IPS-NIHi7 (cell line): ENCODE data around the gene ANO4.

Source experiments
- DNase-seq: peaks from one replicate; pipeline ENCODE4 v3.0.0; 2012; ENCODE audit warnings: mixed read lengths; ENCODE audit errors: extremely low spot score

Gene ANO4

DNA sequence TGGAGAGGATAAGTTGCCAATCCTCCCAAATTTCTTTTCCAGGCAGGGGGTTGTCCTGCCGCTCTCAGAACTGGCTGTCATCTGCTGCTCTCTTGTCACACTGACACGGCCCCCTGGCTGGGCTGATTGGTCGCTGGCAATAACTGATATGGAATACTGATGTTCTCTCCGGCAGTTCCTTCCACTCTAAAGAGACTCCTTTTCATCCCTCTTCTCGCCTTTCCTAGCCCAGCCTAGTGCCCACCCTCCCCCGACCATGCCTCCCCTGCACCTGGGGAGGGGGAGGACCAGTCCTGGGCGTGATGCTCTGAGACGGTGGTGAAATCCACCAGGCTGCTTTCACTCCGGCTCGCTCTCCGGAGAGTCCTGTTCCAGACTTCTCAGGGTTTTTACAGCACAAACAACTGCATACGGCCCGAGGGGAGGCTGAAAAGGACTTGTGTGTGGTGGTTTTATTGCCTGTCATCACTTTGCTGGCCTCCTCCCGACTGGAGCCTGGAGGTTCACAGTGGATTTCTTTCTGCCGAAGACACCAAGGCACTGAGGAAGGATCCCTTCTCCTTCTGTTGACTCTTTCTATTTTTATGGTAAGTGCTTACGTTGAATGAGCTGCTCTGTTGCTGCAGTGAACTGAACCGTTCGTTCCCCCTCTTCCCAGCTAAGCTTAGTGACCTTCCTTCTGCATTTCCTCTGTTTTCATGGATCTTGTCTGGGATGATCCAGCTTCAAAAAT, at the start of gene ANO4:
ANO4 (plus strand) TSS at position 336 of the 733 bp plus-strand sequence. CDS start 107,010 bp downstream, outside the sequence.
- peak; percentile 22 for DNase-seq

DNA sequence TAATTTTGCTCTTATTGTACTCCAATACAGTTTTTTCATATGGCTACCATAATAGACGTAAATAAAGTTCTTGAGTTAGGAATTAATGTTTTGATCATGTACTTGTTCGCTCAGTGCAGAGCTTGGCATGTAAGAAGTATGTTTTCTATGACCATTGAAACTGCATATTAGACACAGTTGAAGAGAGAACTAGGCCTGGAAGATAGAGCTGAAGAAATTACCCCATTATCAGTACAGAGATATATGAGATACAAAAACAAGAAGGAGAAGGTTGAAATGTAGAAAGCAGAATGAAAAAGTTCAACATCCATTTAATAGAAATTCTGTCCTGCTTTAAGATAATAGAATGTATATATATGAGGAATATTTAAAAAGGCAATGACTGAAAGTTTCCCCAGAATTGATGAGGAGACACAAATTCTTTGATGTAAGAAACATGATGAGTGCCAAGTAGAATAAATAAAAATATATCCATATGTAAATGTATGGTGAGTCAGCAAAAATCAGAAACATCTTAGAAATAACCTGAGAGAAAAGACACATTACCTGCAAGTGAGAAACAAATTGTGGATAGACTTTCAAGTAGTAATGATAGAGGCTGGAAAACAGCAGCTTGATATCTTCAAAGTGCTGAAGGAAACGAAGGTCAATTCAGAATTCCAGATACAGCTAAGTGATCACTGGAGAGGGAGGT, 49.1 kb upstream of the ANO4 start:
- no peak for DNase-seq

DNA sequence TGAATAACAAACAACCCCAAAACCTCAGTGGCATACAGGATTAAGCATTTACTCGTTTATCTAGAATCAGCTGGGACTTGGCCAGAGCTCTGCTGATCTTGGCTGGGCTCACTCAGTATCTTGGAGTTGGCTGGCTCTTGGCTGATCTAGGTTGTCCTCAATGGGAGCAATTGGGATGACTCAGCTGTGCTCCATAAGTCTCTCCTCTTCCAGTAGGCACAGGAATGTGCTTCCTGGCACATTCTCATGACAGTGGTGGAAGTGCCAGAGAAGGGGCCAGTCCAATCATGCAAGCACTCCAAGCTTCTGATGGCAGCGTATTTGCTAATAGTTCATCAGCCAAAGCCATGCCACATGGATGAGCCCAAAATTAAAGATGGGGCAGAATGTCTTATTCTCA, 41.7 kb upstream of the ANO4 start:
- DNase-seq, result no peak

DNA sequence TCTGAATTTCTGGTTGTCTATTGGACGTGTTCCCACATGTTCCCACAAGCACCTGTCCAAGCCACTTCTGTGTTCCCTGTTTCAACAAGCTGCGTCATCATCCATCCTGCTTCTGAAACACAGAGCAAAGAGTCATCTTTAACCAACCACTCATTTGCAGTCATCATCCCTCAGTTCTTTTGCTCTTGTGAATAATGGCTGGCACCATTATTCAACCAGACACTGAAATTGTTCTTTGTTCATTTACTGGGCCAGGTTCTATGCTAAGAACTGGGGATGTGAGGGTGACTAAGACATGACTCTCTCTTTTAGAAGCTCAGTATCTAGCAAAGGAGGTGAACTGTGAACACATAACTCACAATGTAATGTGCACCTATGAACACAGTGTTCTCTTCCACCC, 40.7 kb upstream of the ANO4 start:
- DNase-seq, result no peak

- no peak for DNase-seq
Observed at GRCh38 chr12:100755186-100755585, 39.4 kb upstream of the ANO4 start.

DNA sequence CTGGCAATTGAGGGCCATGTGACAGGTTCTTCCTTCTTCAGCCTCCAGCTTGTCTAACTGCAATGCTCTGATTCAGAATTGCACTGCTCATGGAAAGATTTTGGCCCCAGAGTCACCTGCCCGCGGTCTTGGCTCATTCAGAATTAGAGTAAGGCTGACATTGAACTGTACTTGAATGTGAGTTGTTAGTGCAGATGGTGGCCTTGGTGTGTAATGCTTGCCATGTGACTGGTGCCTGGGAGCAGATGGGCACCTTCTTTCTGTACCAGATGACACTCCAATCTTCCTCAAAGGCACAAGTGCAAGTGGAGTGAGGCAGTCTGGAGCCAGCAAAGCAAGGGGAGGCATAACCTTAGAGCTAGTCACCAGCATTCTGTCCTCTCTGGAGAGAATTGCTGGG, 36.5 kb upstream of the ANO4 start:
- no peak for DNase-seq

GRCh38 chr12:100767371-100767770, 27.2 kb upstream of the ANO4 start:
- no peak for DNase-seq

GRCh38 chr12:100767950-100768349, 26.6 kb upstream of the ANO4 start:
- DNase-seq, result no peak

- DNase-seq, result no peak
Observed at GRCh38 chr12:100778967-100779590, 15.5 kb upstream of the ANO4 start.

DNA sequence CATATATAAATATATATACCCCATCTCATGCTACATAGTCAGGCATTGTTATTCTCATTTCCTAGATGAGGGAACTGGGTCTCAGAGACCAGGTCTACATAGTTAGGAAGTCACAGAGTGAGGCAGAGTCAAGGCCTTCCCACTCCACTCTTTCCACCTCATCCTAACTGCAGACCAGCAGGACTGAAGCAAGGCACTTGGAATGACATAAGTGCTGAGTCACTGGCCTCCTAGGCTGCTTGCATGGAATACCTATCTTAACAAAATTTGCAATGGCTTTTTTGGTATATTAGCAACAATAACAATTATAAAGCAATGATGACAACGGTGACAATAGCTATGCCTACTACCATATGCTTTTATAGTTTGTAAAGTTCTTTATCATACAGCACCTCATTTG, 5.4 kb upstream of the ANO4 start:
- DNase-seq, result peak; percentile 23

DNA sequence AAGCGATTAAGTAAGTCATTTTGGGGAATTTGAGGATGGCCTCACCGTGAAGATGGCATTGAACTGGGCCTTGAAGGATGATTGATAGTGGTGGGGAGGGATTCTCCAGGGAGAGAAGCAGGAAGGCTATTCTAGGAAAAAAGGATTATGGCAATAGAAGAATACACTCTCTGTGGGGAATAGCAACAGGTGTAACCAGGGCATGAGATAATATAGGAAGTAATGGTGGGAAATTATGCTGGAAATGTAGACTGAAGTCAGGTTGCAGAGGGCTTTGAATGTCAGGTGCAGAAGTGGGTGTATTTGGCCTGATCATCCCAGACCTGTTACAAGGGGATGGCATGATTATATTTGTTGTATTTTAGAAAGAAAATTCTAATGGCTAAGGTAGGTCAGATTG, 4.6 kb upstream of the ANO4 start:
- DNase-seq, result no peak

DNA sequence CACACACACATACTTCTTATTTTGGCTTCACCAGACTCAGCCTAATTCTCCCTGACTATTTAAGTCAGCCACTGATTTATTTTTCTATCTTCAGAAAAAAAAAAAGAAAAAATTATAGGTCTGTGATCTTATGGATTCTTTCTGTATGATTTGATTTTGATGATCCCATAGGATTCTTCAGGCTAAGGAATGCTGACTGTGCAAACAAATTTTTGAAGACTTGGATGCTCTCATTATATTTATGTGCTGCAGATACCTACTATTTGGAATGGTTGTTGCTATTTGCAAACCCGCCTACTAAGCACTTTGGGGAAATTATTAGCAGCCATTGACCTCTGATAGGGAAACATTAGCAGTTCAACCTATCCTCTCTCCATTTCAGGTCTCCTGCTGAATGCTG, 4.0 kb upstream of the ANO4 start:
- no peak for DNase-seq

- DNase-seq, result no peak
Observed at GRCh38 chr12:100793182-100793581, 1.4 kb upstream of the ANO4 start.

- DNase-seq, result no peak
Observed at GRCh38 chr12:100795174-100795799, 711 bp downstream of the ANO4 start.

DNA sequence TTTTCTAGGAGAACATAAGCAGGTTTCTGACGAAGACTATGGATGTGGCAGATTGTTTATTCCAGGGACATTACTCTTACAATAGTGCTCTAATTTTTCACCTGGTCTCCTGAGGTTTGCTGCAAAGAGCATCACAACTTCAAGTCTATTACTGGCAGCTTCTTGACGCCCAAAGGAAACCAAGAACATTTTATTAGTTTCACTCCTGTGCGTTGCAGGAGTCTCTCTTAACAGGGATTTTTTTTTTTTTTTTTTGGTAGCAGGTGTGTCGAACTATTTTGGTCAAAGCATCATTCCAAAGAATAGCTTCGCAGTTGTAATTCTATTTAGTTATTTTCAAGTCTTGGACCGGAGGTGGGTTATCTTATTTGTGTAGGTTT, 1.2 kb downstream of the ANO4 start:
- no peak for DNase-seq

GRCh38 chr12:100796621-100797020, 2.0 kb downstream of the ANO4 start:
- DNase-seq, result no peak

DNA sequence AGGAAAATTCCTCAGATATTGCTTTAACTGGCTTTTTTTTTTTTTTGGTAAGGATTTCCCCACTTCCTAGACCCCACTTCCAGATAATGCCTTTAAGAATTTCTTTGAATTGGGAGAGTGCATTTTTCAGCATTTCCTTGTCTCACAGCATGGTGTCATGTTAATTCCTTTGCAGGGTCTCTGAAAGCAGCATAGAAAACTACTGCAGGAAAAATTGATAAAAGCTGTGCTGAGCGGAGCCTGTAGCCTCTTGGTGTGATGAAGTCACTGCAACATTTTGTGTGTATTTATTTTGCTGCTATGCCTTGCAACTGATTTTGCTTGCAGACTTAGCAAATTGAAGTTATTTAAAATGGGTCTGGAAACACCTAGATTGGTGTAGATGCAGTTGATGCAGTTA, 2.7 kb downstream of the ANO4 start:
- no peak for DNase-seq

DNA sequence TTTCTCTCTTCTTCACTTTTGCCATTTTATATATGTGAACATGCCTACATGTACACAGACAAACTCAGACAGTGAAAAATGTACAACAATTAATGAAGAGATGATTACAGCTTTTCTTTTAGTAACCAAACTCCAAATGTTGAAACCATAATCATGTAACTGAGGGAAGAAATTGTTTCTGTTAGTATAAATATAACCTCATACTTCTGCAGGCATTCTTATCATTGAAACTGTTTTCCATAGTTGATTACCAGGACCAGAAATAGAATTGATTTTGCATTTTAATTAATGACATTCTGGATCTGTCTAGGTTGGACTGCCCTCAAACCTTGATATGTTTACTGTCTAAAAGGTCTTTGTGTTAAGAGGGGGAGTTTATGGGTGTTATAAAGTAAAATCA, 3.2 kb downstream of the ANO4 start:
- no peak for DNase-seq

DNA sequence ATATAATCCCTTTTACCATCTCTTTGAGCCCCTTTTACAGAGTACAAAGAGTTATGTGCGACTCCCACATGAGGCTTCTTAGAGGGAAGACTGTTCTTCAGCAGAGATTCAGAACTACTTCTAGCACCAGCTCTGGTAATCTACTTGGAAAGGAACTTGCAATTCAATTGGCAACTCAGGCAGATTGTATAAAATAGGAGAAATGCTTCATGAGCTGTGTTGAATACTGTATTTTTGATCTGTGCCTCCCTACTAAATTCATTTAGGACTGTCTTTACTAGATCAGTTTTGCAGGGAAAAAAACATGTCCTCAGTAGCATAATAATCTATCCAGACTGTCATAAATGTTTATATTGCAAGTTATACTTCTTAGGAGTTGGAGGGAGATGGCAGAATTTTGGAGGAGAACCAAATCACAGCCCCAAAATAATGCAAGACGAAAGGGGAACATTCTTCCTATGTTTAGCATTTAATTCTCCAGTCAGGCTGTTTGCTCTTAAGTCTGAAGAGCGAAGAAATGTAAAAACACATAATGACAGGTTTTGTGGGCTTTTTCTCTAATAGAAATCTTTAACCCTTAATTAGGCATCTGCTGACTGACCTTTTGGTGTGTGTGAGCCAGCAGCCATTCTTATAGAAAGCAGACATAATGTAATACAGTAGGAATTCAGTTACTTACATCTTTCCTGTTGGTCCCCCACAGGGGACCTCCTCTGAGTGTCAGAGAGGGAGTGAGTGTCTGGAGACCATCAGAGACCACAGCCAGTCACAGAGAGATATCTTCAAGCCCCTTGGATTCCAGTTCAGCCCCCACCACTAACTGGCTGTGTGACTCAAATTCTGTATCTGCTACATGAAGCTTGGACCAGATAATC, 3.9 kb downstream of the ANO4 start:
- no peak for DNase-seq

DNA sequence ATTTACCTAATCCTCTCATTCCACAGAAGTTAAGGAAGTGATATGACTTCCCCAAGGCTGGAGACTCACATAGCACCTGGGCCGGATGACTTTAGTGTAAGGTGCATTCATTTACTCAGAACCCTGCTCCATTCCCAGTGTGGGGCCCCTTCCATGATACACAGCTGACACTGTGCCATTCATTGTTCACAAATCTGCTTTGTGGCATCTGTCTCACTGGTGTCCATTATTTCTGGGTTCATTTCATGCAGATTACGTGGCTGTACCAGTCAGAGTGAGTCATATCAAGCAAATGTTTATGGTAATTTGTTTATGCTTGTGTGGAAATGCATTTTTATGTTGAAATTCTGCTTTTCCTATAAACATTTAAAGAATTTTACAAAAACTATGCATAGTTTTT, 5.2 kb downstream of the ANO4 start:
- no peak for DNase-seq

DNA sequence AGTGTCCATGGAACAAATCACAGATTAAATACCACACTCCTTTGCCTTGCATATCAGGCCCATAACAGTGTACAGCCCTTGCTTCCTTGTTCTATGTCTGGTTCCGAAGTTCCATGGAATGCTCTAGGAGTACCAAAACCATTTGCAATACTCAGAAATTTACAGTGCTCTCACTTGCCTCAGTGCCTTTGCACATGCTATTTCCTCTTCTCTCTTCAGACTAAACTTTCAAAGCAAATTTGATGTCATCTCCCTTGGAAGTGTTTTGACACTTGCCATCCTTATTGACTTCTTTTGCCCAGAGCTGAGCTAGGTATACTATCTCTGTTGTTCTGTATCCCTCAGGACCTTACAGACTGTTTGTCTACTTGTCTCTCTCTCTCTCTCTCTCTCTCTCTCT, 6.1 kb downstream of the ANO4 start:
- DNase-seq, result no peak

GRCh38 chr12:100801320-100801719, 6.7 kb downstream of the ANO4 start:
- DNase-seq, result no peak
